Nephron progenitor cell (in vitro differentiated cells): ENCODE results near the gene ATP11A.

Source experiments
- DNase-seq: peaks from one replicate; pipeline ENCODE4 v3.0.0; 2021
- H3K27ac Mint-ChIP-seq: 2 replicates; pipeline ENCODE4 v1.8.0; 2021; ENCODE audit warnings: mild to moderate bottlenecking, moderate library complexity, mixed read lengths
- H3K27me3 Mint-ChIP-seq: 2 replicates; pipeline ENCODE4 v1.8.0; 2021; ENCODE audit warnings: mild to moderate bottlenecking, low read depth, mixed read lengths; ENCODE audit not compliant: poor library complexity
- H3K36me3 Mint-ChIP-seq: 2 replicates; pipeline ENCODE4 v1.8.0; 2021; ENCODE audit warnings: low read depth, mixed read lengths
- H3K4me1 Mint-ChIP-seq: 2 replicates; pipeline ENCODE4 v1.8.0; 2021; ENCODE audit warnings: mixed read lengths
- H3K4me3 Mint-ChIP-seq: 2 replicates; pipeline ENCODE4 v1.8.0; 2021; ENCODE audit warnings: mild to moderate bottlenecking, moderate library complexity, mixed read lengths
- H3K9me3 Mint-ChIP-seq: 2 replicates; pipeline ENCODE4 v1.8.0; 2021; ENCODE audit warnings: mild to moderate bottlenecking, moderate library complexity, mixed read lengths
- CTCF ChIP-seq: fragments of 200-600 bp; sonication (generic); IDR thresholded peaks from 2 replicates; pipeline ENCODE4 v1.5.0; 2021; ENCODE audit warnings: antibody characterized with exemption

The ATP11A gene

GRCh38 chr13:112905990-112906641 lies 216.3 kb downstream of the ATP11A start:
- peaks cover 38% of the 10 kb centered on the region for H3K27me3 Mint-ChIP-seq
- H3K27ac Mint-ChIP-seq, result peak overlapping the region; percentile 72
- H3K36me3 Mint-ChIP-seq, result peaks cover 48% of the 10 kb centered on the region
- H3K9me3 Mint-ChIP-seq, result peaks cover 17% of the 10 kb centered on the region
- no peak for TF ChIP-seq CTCF
- peaks cover 67% of the 10 kb centered on the region for H3K4me1 Mint-ChIP-seq
- no peak overlapping the region for H3K4me3 Mint-ChIP-seq
- no peak for DNase-seq

- no peak for DNase-seq
- H3K36me3 Mint-ChIP-seq, result peaks cover 46% of the 10 kb centered on the region
- H3K27me3 Mint-ChIP-seq, result peaks cover 26% of the 10 kb centered on the region
- no peak for TF ChIP-seq CTCF
- peaks cover 60% of the 10 kb centered on the region for H3K4me1 Mint-ChIP-seq
- H3K4me3 Mint-ChIP-seq, result peak overlapping the region; percentile 18
- no peak overlapping the region for H3K27ac Mint-ChIP-seq
- H3K9me3 Mint-ChIP-seq, result peaks cover 22% of the 10 kb centered on the region
Observed at GRCh38 chr13:112907286-112907685, 217.4 kb downstream of the ATP11A start.

- Mint-ChIP-seq H3K4me1 (peaks cover 56% of the 10 kb centered on the region), H3K36me3 (peaks cover 40% of the 10 kb centered on the region), H3K4me3 (no peak overlapping the region), H3K27ac (no peak overlapping the region), H3K9me3 (peaks cover 22% of the 10 kb centered on the region), H3K27me3 (peaks cover 22% of the 10 kb centered on the region)
- no peak for DNase-seq
- TF ChIP-seq CTCF, result no peak
Observed at GRCh38 chr13:112907871-112908331, 218.1 kb downstream of the ATP11A start.

GRCh38 chr13:112908342-112908741 lies 218.5 kb downstream of the ATP11A start:
- Mint-ChIP-seq H3K27ac (no peak overlapping the region), H3K36me3 (peaks cover 35% of the 10 kb centered on the region), H3K4me3 (no peak overlapping the region), H3K4me1 (peaks cover 51% of the 10 kb centered on the region), H3K27me3 (peaks cover 22% of the 10 kb centered on the region), H3K9me3 (peaks cover 22% of the 10 kb centered on the region)
- TF ChIP-seq CTCF, result no peak
- no peak for DNase-seq

- Mint-ChIP-seq H3K9me3 (peaks cover 18% of the 10 kb centered on the region), H3K27ac (no peak overlapping the region), H3K36me3 (peaks cover 25% of the 10 kb centered on the region), H3K27me3 (peaks cover 24% of the 10 kb centered on the region), H3K4me1 (peaks cover 45% of the 10 kb centered on the region), H3K4me3 (no peak overlapping the region)
- no peak for TF ChIP-seq CTCF
- no peak for DNase-seq
Observed at GRCh38 chr13:112910016-112910415, 220.2 kb downstream of the ATP11A start.
